Hematopoietic multipotent progenitor cell treated with erythropoietin and hydrocortisone succinate and interleukin-3 and kit ligand, for 17 days (in vitro differentiated cells): ENCODE results near the gene ANAPC7.
"Not testable (repeated sequence)": the region's sequence is repeated elsewhere in the genome, so short reads cannot be mapped to it uniquely, and the experiment has no call there.

Experiments
- DNase-seq: peaks from one replicate; pipeline ENCODE4 v3.0.0-alpha.2; 2015; ENCODE audit warnings: low spot score

ANAPC7 gene

DNA sequence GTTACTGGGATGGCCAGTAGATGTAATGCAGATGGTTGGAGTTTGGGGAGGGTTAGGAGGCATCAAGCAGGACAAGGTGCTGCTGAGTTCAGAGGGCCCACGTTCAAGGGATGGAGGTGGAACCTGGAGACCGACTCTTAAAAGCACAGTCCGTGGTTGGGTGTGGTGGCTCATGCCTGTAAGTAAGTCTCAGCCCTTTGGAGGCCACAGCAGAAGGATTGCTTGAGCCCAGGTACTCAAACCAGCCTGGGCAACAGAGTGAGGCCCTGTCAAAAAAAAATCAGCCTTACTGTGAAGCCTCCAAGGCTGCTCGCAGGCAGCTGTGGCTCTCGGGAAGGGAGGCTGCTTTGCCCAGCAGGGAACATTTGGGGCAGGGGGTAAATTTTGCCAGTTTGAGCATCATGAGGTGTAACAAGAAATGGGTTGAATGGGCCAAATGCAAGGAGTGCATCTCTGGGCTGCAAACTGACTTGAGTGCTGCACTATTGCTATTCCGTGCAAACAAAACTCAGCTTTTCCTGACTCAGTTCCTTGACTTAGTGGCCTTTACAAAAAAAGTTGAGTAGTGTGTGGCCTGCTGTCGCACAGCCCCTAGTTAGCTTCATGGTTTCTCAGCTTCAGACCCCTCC lies 55.0 kb downstream of the ANAPC7 start:
- DNase-seq = no peak

DNA sequence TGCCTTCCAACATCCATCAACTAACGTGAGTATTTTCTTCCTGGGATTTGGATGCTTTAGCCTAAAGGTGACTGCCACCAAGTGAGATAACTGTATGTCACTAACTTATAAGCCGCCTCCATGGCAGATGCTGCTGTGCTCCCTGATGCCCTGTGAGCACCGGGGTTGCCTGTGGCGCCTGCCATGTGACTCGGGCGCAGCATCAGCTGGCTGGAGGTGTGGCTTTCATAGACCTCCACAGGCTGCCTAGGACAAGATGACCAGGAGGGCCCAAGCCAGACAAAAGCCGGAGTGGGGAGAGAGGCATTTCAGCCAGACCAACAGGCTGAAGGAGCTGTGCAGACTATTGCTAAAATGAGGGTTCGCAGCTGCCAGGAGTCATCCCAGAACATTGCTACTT lies 55.7 kb downstream of the ANAPC7 start:
- DNase-seq = no peak

DNA sequence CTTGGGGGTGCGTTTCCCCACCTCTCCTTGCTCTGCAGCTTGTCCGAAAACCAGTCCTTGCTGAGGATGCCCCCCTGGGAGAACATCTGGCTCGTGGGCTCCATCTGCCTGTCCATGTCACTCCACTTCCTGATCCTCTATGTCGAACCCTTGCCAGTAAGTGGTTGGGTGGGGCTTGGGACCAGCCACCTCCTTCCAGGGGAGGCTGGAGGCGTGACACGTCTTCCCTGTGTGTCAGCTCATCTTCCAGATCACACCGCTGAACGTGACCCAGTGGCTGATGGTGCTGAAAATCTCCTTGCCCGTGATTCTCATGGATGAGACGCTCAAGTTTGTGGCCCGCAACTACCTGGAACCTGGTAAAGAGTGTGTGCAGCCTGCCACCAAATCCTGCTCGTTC lies 57.5 kb downstream of the ANAPC7 start:
- no peak for DNase-seq

DNA sequence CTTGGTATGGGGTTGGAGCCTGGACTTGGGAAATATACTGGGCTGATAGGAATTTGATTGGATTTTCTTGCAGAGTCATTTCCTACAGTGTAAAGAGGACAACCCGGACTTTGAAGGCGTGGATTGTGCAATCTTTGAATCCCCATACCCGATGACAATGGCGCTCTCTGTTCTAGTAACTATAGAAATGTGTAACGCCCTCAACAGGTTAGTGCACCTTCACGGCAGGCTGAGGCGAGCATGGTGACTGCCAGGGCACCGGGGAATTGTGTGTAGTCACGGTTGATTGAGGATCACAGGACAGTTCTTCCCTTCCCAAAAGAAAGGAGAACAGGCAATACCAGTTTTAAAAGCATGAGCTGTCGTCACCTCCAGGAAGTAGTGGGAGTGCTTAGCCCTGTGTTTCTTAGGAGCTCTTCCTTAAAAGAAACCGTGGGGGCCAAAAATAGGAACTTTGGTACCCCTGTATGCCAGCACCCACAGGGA lies 58.3 kb downstream of the ANAPC7 start:
- DNase-seq = no peak

DNA sequence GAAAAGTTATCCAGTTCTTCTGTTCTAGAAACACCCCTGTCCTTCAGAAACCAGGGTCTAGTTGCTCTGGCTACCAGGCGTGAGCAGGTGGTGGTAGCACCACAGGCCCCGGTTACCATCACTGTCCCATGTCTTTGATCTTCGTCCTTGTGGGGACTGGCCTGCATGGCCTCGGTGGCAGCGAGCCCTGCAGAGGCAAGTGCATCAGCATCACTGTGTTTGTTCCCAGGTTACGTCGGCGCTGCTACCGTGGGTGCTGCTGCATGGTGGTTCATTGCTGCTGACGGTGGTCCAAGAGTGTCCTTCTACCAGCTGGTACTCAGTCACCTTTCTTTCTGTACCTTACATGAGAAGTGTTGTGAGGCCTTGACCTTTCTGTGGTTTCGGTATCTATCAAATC lies 58.9 kb downstream of the ANAPC7 start:
- DNase-seq = no peak

DNA sequence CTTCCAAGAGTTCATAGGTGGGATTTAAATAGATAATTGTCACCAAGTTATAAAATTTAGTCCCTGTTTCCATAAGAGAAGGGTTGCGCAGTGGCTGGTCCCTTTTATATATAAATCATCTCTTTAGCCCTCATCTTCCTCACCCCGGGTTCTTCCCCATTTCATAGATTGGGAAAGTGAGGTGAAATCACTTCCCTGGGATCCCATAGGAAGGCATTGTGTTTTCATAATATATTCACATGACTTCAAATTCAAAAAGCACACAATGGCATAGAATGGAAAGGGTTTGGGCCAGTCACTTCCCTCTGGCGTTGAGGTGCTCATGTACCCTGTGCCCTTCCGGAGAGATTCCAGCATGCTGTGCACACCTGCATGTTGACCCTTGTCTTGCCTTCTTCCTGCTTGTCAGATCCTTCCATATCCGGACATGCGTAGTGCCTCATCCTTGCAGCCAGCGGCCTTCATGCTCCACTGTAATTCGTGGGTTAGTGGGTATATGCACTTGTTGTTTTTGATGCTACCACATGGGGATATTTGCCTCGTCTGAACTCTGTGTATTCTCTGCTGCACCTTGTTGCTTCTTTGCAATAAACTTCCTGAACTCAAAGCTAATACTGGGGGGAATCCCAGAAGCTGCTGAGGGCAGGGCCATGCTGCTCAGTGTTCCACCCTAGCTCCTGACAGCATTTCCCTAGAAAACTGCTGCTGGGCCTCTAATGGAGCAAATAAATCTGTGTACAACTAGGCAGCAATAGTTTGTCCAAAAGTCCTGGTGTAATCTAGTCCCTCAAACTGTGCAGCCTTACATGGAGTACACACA lies 59.6 kb downstream of the ANAPC7 start:
- DNase-seq = no peak

DNA sequence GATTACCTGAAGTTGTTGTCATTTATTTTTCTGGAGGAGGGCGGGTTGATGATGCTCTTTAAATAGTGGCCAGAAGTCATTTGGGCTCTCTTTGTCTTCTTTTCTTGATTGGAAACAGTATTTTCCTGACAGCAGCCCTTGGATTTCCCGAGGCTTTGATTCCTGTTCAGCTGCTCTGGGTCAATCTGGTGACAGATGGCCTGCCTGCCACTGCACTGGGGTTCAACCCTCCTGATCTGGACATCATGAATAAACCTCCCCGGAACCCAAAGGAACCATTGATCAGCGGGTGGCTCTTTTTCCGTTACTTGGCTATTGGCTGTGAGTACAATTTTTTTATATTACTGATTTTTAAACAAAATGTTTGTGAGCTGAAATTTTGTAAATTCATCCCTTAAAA lies 60.4 kb downstream of the ANAPC7 start:
- no peak for DNase-seq

DNA sequence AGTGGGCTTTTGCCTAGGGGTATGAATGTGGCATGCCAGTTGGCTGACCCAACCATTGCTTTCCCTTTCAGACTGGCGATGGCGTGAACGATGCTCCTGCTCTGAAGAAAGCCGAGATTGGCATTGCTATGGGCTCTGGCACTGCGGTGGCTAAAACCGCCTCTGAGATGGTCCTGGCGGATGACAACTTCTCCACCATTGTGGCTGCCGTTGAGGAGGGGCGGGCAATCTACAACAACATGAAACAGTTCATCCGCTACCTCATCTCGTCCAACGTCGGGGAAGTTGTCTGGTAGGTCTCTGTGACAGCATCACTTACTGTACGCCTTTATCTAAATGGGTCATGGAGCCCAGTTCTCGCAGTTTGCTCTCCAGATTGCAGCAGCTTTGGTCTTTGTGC lies 61.4 kb downstream of the ANAPC7 start:
- no peak for DNase-seq

DNA sequence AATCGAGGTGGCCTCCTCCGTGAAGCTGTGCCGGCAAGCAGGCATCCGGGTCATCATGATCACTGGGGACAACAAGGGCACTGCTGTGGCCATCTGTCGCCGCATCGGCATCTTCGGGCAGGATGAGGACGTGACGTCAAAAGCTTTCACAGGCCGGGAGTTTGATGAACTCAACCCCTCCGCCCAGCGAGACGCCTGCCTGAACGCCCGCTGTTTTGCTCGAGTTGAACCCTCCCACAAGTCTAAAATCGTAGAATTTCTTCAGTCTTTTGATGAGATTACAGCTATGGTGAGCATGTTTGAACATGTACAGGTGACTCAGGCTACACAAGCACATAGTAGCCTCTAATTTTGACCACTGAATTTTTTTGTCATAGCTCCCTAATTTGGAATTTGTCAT lies 62.8 kb downstream of the ANAPC7 start:
- DNase-seq = no peak

DNA sequence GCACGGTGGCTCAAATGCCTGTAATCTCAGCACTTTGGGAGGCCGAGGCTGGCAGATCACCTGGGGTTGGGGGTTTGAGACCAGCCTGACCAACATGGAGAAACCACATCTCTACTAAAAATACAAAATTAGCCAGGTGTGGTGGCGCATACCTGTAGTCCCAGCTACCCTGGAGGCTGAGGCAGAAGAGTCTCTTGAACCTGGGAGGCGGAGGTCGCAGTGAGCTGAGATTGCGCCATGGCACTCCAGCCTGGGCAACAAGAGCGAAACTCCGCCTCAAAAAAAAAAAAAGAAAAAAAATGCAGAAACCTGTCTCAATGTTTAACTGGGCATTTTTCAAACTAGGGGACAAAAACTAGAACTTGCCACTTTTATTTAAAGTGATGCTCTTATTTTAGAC lies 63.2 kb downstream of the ANAPC7 start:
- not testable (repeated sequence) for DNase-seq

DNA sequence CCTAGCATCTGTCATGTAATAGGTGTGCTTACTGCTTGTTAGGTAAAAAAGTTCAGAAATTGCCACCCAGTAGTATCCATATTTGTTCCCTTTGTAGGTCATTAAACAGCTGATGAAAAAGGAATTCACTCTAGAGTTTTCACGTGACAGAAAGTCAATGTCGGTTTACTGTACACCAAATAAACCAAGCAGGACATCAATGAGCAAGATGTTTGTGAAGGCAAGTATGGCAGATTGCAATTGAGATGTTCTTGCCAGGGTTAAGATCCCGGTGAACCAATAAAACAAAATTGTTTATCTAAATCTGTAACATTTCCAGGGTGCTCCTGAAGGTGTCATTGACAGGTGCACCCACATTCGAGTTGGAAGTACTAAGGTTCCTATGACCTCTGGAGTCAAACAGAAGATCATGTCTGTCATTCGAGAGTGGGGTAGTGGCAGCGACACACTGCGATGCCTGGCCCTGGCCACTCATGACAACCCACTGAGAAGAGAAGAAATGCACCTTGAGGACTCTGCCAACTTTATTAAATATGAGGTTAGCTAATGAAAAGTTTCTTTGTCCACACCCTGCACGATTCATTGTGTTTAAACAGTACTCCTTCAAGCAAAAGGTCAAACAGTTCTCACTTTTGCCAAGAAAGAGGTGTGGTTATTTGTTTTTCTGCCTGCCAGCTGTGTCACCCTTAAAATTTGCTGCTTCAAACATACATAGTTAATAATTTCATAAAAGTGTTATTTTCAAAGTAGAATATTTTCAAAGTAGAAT lies 64.1 kb downstream of the ANAPC7 start:
- DNase-seq = no peak

DNA sequence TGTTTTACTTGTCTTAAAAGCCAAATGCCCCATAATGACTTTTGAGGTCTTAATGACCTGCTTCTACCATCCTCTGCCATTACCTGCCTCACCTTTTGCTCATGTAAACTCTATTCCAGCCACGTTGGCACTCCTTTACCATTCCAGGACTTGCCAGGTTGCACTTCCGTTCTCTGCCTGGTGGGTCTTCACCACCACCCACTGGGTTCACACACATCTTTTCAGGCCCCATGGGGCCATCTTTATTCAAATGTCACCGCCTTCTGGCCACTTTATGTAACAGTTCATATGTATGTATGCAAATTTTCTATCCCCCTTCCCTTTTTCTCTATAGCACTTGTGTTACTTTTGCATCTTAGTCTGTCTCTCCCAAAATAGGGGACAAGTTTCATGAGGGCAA lies 64.8 kb downstream of the ANAPC7 start:
- no peak for DNase-seq

DNA sequence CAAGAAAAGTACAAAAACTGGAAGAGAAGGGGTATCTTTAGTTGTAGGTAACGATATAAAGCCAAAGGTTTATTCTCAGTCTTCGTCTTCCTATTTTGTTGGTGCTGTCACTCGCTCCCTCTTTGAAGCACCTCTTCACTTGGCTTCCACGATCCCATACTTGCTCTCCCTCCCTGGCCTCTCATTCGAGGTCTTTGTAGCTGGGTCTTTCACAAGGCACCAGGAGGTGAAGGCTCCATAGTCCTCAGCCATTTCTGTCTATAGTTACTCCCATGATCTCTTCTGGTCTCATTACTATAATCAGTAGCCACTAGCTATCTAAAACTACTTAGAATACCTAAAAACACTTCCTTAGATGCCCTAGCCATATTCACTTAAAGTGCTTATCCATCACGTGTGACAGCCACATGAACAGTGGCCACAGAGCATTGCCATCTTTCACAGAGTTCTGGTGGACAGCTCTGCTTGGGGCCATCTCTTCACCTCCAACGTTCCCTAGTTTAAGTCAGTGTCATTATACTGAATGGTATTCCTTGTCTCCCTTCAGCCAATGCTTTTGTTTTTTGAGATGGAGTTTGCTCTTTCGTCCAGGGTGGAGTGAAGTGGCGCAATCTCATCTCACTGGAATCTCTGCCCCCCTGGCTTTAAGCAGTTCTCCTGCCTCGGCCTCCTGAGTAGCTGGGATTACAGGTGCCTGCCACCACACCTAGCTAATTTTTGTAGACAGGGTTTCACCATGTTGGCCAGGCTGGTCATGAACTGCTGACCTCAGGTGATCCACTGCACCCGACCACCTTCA lies 65.4 kb downstream of the ANAPC7 start:
- DNase-seq = no peak

DNA sequence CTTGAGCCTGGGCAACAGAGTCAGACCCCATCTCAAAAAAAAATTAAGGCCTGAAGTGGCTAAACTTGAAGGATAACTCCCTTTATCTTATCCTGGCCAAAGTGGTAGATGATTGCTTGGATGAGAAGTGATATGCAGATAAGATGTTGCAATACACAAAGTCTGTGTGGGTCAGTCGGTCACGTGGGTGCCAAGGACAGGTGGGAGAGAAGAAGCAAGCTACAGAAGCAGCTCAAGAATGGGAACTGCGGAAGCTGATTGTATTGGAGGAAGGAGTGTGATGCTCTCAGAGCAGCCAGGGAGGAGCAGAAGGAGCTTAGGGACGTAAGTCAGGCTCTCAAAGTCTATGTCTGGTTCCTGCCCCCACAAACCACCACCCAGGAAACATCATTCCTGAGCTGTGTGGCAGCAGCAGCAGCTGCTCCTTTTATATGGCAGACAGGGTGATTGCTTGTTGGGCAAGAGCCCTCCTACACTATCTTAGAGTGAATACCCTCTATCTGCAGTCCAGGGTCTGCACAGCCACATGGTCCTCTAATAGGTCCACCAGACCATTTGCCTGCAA lies 67.9 kb downstream of the ANAPC7 start:
- DNase-seq = no peak

DNA sequence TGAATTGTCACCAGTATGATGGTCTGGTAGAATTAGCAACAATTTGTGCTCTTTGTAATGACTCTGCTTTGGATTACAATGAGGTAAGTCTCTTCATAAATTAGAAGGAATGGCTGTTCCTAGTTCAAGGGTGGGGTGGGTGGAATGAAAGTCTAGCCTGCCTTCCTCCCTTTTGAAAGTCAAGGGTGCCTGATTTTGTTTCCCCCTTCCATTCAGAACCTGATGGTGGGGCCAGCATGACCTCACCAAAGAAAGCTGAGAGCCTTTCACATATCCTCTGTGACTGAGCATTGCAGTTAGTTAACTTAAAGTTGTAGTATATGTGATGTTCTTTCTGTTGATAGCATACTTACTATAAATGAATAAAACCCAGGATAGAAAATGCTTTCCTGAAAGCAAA lies 70.3 kb downstream of the ANAPC7 start:
- no peak for DNase-seq

DNA sequence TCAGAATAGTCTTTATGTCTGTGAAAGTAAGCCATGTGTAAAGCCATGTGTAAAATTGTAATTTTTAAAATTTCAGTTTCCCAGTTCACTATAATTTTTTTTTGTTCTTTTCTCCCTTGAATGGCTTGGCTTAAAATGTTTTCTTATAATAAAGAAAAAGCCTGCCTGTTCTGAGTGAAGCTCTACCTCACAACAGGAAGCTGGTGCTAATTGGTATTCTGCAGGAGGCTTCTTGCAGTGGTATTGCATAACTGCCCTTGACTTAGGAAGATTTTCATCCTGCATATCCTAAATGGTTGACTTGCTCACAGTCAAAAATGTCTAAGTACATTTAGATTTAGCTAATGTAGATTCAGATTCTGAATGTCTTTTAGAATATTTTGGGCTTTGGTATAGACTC lies 73.0 kb downstream of the ANAPC7 start:
- no peak for DNase-seq

DNA sequence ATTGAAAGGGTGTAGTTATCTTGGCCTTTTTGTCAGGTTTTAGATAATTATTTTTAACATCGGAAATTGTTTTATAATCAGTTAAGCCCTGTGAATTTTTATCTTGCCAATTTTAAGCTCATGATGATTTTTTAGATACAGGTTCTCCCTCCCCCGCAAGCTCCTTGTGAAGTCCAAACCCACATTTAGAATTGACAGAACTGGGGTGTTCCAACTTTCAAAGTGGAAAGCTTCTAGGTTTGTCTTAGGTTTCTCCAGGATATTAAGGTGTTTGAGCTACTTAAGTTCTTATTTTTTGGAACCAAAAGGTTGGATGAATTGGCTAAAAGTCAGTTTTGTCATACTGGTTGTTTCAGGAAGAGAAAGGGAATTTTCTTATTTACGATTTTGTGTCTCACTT lies 73.4 kb downstream of the ANAPC7 start:
- no peak for DNase-seq

DNA sequence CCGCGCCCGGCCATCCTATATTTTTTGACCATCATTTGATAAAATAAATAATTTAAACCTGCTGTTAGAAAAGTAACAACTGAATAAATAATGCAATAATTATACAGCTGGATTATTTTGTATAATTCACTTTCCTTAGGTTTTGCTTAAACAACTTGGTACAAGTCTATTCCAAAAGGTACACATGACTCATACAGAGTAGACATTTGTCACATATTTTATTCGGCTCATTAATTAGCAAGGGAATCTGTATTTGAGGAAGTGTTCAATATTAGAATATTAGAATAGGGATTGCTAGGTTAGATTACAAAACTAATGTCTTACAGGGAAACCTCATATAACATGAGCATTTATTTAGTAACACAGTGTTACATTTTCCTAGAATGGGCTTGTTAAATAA lies 73.8 kb downstream of the ANAPC7 start:
- no peak for DNase-seq
